Vagina (tissue), 2 donors: Measurements from ENCODE around the gene MACROD2.

Source experiments
- POLR2AphosphoS5 ChIP-seq, 2 donors: sonication (generic); formaldehyde crosslinking; IDR thresholded peaks; one replicate each; pipeline ENCODE4 v1.9.0; 2017; ENCODE audit warnings: antibody characterized with exemption in 2 of 2, mild to moderate bottlenecking in 2 of 2, low read depth in 1 of 2; ENCODE audit not compliant: insufficient read depth in 1 of 2
- TF ChIP-seq, protein P1 (sequence below), 3 experiments: fragments of 450-650 bp in 2 of 3; fragments of 200-600 bp in 1 of 3; sonication (generic) in 1 of 3; IDR thresholded peaks; one replicate each; pipeline ENCODE4 v1.5.1; 2017 to 2019; ENCODE audit warnings: antibody characterized with exemption in 3 of 3, mild to moderate bottlenecking in 2 of 3, moderate library complexity in 2 of 3

DNA sequence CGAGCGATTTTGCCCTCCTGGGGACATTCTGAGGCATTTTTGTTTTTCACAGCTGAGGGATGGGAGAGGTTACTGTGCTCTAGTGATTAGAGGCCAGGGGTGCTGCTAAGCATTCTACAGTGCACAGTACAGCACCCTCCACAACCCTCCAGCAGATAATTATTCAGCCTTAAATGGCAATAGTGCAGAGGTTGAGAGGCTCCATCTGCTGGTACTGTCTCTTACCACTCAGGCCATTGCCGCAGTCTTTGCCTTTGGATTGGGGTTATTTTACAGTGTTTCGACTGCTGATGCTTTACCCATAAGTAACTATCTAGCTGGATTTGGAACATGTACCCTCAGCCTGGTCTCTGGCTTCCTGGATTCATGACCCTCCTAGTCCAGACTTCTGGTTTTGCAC is 1872.6 kb downstream of the MACROD2 start:
- TF ChIP-seq, protein P1, sequence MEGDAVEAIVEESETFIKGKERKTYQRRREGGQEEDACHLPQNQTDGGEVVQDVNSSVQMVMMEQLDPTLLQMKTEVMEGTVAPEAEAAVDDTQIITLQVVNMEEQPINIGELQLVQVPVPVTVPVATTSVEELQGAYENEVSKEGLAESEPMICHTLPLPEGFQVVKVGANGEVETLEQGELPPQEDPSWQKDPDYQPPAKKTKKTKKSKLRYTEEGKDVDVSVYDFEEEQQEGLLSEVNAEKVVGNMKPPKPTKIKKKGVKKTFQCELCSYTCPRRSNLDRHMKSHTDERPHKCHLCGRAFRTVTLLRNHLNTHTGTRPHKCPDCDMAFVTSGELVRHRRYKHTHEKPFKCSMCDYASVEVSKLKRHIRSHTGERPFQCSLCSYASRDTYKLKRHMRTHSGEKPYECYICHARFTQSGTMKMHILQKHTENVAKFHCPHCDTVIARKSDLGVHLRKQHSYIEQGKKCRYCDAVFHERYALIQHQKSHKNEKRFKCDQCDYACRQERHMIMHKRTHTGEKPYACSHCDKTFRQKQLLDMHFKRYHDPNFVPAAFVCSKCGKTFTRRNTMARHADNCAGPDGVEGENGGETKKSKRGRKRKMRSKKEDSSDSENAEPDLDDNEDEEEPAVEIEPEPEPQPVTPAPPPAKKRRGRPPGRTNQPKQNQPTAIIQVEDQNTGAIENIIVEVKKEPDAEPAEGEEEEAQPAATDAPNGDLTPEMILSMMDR (IDR thresholded peaks at IDR 0.05) = no peak
- no peak for TF ChIP-seq POLR2AphosphoS5 (IDR thresholded peaks at IDR 0.05; ENCODE audit: insufficient read depth in 1 of 2, low read depth in 1 of 2)
